GM12864 (cell line): Measurements from ENCODE around the gene OAT.

ENCODE experiments used
- DNase-seq: peaks from one replicate; pipeline ENCODE4 v3.0.0-alpha.2; 2011; ENCODE audit warnings: low read depth
- H3K4me3 ChIP-seq: 2 replicates; pipeline ENCODE4 v1.5.1; 2011; ENCODE audit warnings: mild to moderate bottlenecking, low read depth, low read length, control low read depth
- CTCF ChIP-seq: IDR thresholded peaks from 2 replicates; pipeline ENCODE4 v1.5.1; 2011; ENCODE audit warnings: low read depth, mild to moderate bottlenecking, moderate library complexity, low read length, control low read depth, inconsistent platforms; ENCODE audit errors: missing control alignments

OAT gene

GRCh38 chr10:124378881-124379471 is 39.7 kb downstream of the OAT start:
- no peak for TF ChIP-seq CTCF
- no peak overlapping the region for H3K4me3 ChIP-seq
- DNase-seq, result no peak

- DNase-seq, result no peak
- no peak overlapping the region for H3K4me3 ChIP-seq
- TF ChIP-seq CTCF, result no peak
Measured at GRCh38 chr10:124378271-124378670, 40.5 kb downstream of the OAT start.

GRCh38 chr10:124377101-124377500 is 41.6 kb downstream of the OAT start:
- TF ChIP-seq CTCF, result no peak
- no peak for DNase-seq
- no peak overlapping the region for H3K4me3 ChIP-seq

- no peak for DNase-seq
- TF ChIP-seq CTCF, result no peak
- no peak overlapping the region for H3K4me3 ChIP-seq
Measured at GRCh38 chr10:124376411-124376810, 42.3 kb downstream of the OAT start.

- no peak for DNase-seq
- no peak for TF ChIP-seq CTCF
- no peak overlapping the region for H3K4me3 ChIP-seq
Measured at GRCh38 chr10:124375691-124376090, 43.0 kb downstream of the OAT start.

GRCh38 chr10:124375353-124375614 is 43.4 kb downstream of the OAT start:
- no peak for DNase-seq
- H3K4me3 ChIP-seq, result no peak overlapping the region
- TF ChIP-seq CTCF, result no peak

GRCh38 chr10:124374535-124375352 is 44.0 kb downstream of the OAT start:
- no peak overlapping the region for H3K4me3 ChIP-seq
- TF ChIP-seq CTCF, result no peak
- DNase-seq, result no peak
